ENCODE data around the gene C3orf33.
A peak's percentile ranks its signal among the peaks of the same experiment; 100 is the strongest.
"Not testable (repeated sequence)": the region's sequence is repeated elsewhere in the genome, so short reads cannot be mapped to it uniquely, and the experiment has no call there.

C3orf33 gene, protein sequence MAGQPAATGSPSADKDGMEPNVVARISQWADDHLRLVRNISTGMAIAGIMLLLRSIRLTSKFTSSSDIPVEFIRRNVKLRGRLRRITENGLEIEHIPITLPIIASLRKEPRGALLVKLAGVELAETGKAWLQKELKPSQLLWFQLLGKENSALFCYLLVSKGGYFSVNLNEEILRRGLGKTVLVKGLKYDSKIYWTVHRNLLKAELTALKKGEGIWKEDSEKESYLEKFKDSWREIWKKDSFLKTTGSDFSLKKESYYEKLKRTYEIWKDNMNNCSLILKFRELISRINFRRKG

DNA sequence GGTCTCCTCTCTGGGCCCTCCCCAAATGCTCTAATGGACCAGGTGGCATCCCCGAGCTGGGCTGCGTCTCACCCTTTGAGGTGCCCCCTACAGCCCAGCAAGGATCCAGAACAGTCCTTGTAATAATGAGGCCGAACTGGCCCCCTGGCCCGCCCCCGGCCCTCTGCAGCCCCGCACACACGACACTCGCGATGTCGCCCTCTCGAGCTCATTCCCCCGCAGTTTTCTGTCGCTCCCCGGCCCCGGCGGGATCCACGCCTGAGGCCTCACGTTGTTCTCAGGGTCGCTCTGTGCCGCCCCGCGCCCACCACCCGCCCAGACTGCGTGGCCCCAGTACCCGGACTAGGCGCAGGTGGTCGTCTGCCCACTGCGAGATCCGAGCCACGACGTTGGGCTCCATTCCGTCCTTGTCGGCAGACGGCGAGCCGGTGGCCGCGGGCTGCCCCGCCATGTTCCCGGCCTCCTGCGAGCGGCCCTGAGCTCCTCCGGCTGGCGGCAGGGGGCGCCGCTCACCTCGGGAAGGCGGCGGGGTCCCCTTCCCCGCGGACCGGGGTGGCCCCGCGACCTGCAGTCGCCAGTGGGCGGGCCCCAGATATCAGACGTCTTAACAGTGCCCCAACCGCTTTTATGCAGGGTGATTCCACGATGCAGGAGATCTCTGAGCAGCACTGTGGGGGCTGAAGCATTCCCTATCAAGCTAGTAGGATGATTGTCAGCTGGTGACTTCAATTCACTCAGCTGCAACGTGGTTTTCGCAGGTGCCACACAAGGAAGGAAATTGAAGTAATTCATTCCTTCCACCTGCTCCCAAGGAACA, at the start of gene C3orf33:
TSS of gene C3orf33 (minus strand) at position 477 of the 817 bp plus-strand sequence. CDS start at position 451, 26 bp downstream.
- peak; percentile 77 for DNase-seq

DNA sequence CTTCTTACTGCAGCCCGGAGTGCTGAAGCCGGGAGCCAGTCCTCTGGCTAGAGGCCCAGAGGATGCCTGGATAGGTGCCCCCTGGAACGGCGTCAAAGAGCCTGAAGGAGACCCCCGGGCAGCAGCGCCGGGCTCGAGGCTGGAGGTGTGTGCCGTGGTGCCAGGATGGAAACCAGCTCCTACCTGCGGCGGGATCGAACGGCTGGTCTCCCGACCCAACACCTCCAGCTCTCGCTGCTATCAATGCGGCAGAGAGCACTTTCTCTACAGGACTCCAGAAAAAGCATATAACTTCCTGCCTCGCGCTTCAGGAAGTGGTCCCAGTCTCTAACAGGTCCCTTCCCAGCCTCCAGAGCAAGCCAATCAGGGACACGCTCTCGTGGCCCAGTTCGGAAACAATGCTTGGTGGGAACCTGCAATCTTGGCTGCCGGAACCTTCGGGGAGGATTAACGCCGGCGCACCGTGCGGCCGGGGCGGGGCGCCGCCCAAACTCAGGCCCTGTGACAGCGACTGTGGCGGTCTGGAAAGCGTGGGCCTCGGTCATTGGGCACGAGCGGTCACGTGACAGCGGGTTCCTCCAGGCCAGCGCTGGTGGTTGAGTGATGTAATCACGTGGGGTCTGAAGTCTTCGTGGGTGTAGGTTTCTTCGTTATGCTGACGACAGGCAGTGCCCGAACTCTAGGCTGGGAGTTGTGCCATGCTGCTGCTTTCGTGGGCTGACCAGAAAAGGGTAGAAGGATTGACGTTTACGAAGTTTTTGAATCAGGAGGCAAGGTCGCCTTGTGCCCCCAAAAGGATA, 48.3 kb upstream of the C3orf33 start, which contains the start of gene SLC33A1:
TSS of gene SLC33A1 (minus strand) at position 287 of the 800 bp plus-strand sequence. CDS start 430 bp downstream, outside the sequence.
- peak; percentile 97 for DNase-seq

DNA sequence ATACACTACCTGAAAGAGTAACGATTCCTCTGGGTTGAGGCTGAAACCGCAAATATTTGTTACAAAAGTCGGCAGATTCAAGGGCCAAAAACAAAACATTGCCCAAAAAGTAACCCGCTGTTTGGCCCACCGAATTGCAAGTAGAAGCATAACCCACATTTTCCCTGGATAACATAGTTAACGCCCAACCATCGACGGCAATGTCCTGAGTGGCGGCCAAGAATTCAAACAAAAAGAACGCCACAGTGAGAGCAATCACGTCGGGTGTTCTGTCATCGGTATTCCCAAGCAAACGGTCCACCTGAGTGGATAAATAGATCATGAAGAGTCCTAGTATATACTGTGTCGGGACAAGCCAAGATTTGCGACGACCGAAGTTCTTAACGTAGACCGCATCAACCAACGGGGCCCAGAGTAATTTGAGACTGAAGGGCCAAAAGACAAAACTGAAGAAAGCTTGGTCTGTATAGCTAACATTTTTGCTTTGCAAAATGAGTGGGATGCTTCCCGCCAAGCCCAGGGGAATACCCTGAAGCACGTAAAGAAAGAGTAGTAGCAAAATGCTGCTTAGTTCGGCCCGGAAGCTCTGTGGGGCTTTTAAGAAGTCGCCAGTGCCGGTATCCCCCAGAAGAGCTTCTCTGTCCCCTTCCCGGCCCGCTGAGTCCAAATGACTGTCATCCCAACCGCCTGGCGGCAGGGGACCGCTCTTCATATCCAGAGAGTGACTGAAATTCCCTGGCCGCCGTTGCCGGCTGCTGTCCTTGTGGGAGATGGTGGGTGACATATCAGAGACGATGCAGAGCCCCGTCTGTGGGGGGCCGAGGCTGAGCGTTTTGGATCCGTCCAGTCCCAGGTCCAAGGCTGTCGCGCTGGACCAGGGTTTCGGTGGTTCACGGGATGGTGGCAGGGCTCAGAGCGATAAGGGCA, 47.4 kb upstream of the C3orf33 start:
- DNase-seq, result peak; percentile 43

DNA sequence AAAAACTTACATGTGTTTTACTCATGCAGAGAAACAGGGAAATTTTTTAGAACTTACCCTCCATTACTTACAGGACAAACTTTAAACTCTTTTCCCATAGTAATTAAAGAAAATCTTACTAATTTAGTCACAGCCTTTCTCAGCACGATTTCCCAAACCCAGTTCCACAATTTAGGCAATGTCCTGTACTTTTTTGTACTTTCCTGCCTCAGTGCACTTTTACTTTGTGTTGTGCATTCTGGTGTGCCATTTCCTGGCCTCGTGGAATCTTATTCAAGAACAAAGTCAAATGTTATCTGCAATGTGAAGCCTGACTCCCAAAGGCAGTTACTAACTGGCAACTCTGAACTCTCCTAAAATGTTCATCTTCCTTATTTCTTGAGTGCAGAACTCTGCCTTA, 46.3 kb upstream of the C3orf33 start:
- peak; percentile 22 for DNase-seq

DNA sequence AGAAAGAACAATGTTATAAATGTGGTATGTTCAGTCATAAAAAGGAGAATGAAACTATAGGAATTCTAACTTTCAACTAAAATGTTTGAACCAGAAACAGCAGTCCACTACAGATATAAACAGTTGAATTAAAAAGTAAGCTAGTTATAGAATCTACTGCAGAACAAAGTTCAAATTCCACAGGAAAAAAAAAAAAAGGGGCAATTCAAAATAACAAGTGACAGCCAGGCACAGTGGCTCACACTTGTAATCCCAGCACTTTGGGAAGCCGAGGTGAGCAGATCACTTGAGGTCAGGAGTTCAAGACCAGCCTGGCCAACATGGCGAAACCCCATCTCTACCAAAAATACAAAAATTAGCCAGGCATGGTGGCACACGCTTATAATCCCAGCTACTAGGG, 43.3 kb upstream of the C3orf33 start:
- DNase-seq, result not testable (repeated sequence)

DNA sequence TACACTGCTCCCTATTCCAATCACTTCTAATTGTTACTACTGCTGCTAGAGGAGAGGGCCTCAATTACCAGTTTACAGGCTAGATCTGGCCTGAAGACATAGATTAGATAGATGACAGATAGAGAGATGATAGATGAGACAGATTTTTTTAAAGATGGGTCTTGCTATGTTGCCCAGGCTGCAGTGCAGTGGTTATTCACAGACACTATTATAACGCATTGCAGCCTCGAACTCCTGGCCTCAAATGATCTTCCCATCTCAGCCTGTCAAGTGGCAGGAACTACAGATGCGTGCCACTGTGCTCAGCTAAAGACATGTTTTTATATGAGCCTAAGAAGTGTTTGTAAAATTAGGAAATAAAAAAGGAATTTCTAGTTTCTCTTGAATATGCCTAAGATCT, 41.9 kb upstream of the C3orf33 start:
- DNase-seq, result no peak

DNA sequence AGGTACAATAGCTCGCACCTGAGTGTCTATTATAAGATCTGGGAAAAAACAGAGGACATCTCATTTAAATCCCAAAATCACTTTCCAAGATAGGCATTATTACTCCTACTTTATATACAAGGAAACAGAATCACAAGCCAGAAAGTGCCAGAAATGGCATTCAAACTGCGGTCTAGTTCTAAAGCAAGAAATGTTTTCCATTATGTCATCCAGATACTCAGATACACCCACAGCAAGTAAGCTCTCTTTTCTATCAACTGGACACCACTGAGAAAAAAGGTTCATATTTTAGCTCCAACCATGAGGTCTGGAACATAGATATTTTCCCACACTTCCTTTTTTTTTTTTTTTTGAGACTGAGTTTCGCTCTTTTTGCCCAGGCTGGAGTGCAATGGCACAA, 40.0 kb upstream of the C3orf33 start:
- DNase-seq, result peak; percentile 39

DNA sequence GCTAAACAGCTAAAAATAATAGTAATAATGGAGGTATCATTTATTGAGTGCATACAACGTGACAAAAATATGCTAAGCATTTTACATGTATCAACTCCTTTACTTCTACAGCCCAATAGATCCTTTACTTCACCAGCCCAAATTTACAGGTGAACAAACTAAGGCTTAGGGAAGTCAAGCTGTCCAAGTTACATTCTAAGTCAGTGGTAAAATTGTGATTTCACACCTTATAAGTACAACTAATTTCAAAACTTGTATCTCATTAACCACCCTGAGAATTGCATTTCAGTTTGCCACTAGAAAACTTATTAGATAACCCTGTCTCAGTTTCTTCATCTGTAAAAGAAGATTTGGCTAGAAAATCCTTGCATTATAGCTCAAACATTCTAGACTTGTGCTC, 37.5 kb upstream of the C3orf33 start:
- no peak for DNase-seq

DNA sequence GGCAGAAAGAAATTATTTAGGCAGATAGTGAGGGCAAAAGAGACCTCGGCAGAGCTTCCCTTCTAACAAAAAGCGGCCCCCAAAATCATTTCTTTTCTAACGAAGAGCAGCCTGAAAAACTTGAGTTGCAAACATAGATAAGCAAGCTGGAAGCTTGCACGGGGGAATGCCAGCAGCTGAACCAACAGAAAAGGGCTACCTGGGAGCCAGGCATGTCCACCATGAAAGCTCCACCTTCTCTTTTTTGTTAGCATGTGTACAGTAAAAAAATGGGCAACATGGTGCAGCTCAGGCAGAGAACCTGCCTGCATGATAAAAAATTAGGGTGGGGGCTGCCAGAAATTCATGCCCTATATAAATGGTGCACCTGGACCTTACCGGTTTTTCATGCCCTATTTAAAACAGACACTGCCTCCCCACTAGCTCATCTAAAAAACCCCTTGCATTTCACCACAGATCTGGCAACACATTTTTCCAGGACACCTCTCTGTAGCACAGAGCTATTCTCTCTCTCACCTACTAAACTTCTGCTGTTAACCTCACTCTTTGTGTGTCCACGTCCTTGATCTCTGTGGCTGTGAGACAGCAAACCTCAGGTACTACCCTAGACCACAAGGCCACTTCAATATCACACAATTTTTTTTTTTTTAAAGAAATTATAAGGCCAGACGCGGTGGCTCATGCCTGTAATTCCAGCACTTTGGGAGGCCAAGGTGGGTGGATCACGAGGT, 29.4 kb upstream of the C3orf33 start:
- DNase-seq, result peak; percentile 9

DNA sequence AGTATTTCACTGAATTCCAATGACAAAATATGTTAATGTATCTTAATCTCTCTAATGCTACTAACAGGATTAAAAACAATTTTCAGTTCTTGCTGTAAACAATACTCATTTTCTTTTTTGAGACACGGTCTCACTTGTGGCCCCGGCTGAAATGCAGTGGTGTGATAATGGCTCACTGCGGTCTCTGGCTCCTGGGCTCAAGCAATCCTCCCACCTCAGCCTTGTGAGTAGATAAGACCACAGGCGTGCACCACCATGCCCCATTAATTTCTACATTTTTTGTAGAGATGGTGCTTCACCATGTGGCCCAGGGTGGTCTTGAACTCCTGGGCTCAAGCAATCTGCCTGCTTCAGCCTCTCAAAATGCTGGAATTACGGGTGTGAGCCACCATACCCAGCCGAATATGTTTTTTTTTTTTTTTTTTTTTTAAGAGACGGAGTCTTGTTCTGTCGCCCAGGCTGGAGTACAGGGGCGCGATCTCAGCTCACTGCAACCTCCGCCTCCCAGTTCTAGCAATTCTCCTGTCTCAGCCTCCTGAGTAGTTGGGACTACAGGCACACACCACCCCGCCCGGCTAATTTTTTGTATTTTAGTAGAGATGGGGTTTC, 22.5 kb upstream of the C3orf33 start:
- DNase-seq, result peak; percentile 88

DNA sequence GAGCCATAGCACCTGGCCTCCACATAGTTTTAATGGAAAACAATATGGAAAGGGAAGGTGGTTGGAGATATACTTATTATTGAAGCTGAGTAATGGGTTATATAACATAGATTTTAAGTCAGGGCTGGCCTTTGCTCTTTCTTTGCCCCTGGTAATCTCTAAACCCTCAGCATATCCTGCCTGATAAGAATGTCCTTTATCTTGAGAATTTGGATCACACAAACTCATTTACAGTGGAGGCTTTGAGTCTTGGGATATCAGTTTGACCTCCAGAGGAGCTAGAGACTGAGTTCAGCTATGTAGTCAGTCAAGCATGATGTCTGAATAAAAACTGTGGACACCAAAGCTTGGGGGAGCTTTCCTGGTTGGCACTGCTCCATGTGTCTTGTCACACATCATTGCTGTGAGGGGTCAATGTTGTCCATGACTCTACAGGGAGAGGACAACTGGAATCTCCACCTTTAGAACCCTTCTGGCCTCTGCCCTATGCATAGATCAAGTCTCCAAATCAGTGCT, 9.0 kb upstream of the C3orf33 start:
- peak; percentile 23 for DNase-seq

DNA sequence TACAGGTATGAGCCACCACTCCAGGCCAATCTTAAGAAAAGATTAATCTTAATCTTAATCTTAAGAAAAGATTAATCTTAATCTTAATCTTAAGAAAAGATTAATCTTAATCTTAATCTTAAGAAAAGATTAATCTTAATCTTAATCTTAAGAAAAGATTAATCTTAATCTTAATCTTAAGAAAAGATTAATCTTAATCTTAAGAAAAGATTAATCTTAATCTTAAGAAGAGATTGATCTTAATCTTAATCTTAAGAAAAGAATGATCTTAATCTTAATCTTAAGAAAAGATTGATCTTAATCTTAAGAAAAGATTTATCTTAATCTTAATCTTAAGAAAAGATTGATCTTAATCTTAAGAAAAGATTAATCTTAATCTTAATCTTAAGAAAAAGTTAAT, 7.1 kb upstream of the C3orf33 start:
- not testable (repeated sequence) for DNase-seq

DNA sequence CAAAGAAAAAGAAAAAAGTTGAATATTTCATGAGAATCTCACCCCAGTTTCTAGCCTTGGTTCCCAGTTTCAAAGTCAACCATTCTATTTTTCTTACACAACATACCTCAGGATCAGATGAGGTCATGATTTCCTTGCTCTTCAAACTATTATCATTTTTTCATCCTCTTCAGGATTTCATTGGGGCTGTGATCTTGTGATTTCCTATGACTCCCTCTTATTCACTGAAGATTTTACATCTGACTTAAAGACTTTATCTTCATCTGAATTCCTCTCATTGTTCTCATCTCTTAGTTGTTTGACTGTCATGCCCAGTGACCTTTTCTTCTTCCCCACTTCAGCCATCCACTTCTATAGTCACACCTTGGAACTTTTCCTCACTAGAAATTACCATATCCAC, 3.1 kb upstream of the C3orf33 start:
- DNase-seq, result no peak

DNA sequence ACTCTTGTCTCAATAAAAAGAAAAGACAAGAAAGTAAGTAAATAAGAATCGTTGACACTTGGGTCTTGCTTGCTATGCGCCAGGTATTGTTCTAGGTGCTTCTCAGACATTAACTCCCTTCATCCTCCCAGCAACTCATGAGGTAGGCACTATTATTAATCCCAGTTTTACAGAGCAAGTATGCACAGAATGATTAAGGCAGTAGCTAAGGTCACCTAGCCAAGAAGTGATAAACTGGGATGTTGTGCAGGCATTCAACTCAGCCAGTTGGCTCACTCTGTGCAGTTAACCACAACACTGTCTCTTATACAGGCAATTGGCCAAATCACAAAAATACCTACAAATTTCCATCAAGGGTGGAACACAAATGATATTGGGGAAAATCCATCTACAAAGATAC, 1.7 kb upstream of the C3orf33 start:
- no peak for DNase-seq

DNA sequence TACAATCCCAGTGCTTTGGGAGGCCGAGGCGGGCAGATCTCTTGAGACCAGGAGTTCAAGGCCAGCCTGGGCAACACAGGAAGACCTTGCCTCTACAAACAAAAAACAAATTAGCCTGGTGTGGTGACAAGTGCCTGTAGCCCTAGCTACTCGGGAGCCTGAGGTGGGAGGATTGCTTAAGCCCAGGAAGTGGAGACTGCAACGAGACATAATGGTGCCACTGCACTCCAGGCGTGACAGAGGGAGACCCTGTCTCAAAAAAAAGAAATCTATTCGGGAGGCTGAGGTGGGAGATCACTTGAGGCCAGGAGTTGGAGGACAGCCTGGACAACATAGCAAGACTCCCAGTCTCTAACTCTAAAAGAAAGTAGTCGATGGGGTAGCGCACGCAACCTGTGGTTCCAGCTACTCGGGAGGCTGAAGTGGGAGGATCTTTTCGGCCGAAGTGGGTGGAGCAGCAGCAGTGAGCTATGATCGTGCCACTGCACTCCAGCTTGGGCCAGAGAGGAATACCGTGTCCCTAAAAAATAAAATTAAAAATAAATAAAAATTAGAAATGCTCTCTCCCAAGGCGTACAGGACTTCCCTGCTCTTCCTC, 775 bp downstream of the C3orf33 start:
- DNase-seq, result peak; percentile 63

DNA sequence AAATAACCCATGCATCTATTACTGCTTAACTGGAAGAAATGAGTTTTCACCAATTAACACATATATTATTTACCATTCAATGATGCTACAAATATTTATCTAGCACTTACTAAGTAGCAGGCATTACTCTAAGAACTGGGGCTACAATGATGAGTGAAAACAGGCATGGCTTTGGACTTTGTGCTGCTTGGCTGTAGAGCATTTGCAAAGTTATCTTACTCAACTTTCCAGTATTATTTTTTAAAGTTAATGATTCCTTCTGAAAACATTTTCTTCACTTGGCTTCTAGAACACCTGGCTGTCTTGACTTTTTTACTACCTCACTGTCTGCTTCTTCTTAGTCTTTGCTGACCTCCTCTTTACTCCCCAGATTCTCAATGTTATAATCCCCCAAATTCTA, 1.8 kb downstream of the C3orf33 start:
- DNase-seq, result no peak

DNA sequence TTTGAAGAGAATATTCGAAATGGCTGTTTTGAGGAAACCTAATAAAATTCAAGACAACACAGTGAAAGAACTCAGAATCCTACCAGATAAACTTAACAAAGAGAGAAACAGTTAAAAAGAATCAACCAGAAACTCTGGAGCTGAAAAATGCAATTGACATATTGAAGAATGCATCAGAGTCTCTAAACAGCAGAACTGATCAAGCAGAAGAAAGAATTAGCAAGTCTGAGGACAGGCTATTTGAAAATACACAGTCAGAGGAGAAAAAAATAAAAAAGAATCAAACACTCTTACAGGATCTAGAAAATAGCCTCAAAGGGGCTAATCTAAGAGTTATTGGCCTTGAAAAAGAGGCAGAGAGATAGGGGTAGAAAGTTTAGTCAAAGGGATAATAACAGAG, 13.5 kb downstream of the C3orf33 start:
- no peak for DNase-seq

DNA sequence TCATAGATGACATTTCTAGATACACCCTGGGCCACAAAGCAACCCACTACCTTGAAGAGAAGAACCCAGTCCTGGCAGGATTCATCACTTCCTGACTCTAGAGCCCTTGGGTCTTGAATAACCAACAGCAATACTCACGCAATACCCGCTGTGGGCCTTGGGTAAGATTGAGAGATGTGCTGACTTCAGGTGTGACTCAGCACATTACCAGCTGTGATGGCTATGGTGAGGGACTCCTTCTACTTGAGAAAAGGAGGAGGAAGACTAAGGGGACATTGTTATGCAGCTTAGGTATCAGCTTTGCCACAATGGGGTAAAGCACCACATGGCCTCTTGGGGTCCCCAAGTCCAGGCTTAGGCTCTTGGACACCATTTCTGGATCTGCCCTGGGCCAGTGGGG, 14.9 kb downstream of the C3orf33 start:
- DNase-seq, result peak; percentile 31

DNA sequence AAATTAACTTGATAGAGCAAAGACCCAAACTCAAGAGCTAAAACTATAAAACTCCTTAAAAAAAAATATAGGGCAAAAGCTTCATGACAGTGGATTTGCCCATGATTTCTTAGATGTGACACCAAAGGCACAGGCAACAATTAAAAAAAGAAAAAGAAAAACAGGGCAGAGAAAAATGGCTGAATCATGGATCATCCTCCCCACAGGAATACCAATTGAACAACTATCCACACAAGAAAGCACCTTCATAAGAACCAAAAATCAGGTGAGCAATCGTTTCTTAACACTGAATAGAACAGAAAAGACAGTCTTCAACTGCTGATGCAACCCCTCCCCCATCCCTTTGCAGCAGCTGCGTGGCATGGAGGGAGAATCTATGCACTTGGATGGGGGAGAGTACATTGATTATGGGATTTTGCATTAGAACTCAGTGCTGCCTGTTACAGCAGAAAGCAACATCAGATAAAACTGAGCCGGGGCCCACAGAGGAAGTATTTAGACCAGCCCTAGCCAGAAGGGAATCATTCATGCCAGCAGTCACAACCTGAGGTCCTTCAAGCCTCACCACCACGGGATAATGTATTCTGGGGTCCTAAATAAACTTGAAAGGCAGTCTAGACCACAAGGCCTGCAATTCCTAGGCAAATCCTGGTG, 15.7 kb downstream of the C3orf33 start:
- peak; percentile 74 for DNase-seq
